Stimulated activated naive CD8-positive, alpha-beta T cell treated with anti-CD3 and anti-CD28 coated beads, Interleukin-15, amount 100 ng/mL, for 72 hours (primary cell): ENCODE data around the gene RMRP.
"Not testable (repeated sequence)": the region's sequence is repeated elsewhere in the genome, so short reads cannot be mapped to it uniquely, and the experiment has no call there.

Experiments
- ATAC-seq: fragments of 150-1000 bp; cut with Tn5 transposase; 2 replicates; pipeline ENCODE4 v1.10.0; 2021; ENCODE audit warnings: mild to moderate bottlenecking, moderate library complexity
- DNase-seq, 2 donors: peaks; one replicate each; pipeline ENCODE4 v3.0.0; 2021 to 2022
- H3K27ac Mint-ChIP-seq, 2 donors: one replicate each; pipeline ENCODE4 v1.8.0; 2022; ENCODE audit warnings: mild to moderate bottlenecking in 2 of 2, mixed read lengths in 2 of 2, moderate library complexity in 2 of 2
- H3K27me3 Mint-ChIP-seq: one replicate; pipeline ENCODE4 v1.8.0; 2022; ENCODE audit warnings: mixed read lengths
- H3K4me1 Mint-ChIP-seq: one replicate; pipeline ENCODE4 v1.8.0; 2022; ENCODE audit warnings: mild to moderate bottlenecking, mixed read lengths
- H3K4me3 Mint-ChIP-seq, 2 donors: one replicate each; pipeline ENCODE4 v1.8.0; 2022; ENCODE audit warnings: mild to moderate bottlenecking in 2 of 2, mixed read lengths in 2 of 2, moderate library complexity in 1 of 2
- H3K9me3 Mint-ChIP-seq, 2 donors: one replicate each; pipeline ENCODE4 v1.8.0; 2022; ENCODE audit warnings: mixed read lengths in 2 of 2

The RMRP gene

DNA sequence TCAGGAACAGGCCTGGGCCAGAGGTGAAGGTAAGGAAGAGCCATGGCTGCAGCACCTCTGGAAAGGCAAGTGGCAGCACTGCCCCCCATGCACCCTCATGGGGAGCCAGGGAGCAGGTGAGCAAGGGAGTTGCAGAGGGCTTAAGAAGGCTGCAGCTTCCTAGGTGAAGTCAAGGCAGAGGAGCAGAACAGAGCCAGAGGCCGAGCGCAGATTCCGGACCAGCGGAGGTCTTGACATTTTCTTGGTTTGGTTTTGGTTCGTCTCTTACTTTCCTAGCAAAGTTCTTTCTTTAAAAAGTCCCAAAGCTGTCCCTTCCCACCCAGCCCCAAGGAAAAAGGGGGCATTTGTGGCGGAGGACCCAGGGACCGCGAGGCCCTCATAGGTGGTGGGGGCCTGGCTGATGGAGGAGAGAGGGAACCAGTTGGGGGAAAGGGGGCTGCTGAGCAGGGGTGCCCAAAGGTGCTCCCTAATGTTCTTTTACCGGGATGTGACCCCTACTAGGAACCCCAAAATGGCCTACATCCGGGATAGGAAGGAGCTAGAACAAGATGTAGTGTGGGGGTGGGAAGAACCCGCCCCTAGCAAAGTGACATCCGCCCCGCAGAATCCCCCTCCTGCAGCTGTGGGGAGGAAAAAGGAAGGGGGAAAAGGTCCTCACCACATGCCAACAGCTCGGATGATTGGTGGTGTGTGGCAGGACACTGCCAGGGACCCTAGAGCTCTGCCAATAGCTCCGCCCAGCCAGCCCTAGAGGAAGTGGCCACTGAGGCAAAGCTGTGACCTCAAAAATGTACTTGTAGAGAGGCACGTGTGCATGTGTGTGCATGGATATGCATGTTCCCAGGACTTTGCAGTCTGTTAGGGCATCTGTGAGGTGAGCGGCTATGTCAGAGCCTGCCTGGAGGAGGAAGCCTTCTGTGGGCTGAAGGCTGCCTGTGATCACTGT lies 38.7 kb downstream of the RMRP start:
- peak; percentile 45 to 80 for DNase-seq
- peak overlapping the region; percentile 92 to 95 for H3K4me3 Mint-ChIP-seq
- ATAC-seq, result peak; percentile 81

GRCh38 chr9:35618325-35618727 lies 39.5 kb downstream of the RMRP start, which contains the start of gene CD72:
Gene CD72 (minus strand): TSS chr9:35618413. CDS start chr9:35618303, 110 bp downstream.
- peak within 1 kb of the TSS; percentile 92 to 95 for H3K4me3 Mint-ChIP-seq
- ATAC-seq (no peak), DNase-seq (no peak)
- peak within 1 kb of the TSS; percentile 93 to 94 for H3K27ac Mint-ChIP-seq
- H3K4me1 Mint-ChIP-seq, result peaks cover 66% of the 10 kb centered on the region
- no peaks in the 10 kb centered on the region for H3K27me3 Mint-ChIP-seq
- H3K9me3 Mint-ChIP-seq, result no peaks in the 10 kb centered on the region

More for the DNA sequence above, 38.7 kb downstream of the RMRP start:
- Mint-ChIP-seq H3K27ac (peak overlapping the region; percentile 89 to 93), H3K9me3 (no peaks in the 10 kb centered on the region), H3K4me1 (peaks cover 66% of the 10 kb centered on the region), H3K27me3 (no peaks in the 10 kb centered on the region)

DNA sequence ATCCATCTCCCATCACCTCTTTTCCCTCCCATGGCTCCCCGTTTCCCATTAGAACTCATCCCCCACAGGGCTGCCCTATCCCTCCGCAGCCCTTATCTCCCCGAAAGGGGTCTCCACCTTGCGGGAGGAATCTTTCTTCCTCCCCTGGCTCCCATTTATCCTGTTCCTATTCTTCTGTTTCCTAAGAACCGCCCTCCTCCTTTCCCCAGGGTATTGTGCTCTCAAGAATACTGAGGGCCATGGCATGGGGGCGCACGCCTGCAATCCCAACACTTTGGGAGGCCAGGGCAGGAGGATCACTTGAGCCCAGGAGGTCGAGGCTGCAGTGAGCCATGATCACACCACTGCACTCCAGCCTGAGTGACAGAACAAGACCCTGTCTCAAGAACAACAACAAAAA lies 40.3 kb downstream of the RMRP start:
- no peak for ATAC-seq
- Mint-ChIP-seq H3K4me3 (peak overlapping the region; percentile 92 to 95), H3K9me3 (no peaks in the 10 kb centered on the region), H3K27me3 (no peaks in the 10 kb centered on the region), H3K27ac (peak overlapping the region; percentile 93 to 94), H3K4me1 (peaks cover 66% of the 10 kb centered on the region)
- DNase-seq, result no peak

DNA sequence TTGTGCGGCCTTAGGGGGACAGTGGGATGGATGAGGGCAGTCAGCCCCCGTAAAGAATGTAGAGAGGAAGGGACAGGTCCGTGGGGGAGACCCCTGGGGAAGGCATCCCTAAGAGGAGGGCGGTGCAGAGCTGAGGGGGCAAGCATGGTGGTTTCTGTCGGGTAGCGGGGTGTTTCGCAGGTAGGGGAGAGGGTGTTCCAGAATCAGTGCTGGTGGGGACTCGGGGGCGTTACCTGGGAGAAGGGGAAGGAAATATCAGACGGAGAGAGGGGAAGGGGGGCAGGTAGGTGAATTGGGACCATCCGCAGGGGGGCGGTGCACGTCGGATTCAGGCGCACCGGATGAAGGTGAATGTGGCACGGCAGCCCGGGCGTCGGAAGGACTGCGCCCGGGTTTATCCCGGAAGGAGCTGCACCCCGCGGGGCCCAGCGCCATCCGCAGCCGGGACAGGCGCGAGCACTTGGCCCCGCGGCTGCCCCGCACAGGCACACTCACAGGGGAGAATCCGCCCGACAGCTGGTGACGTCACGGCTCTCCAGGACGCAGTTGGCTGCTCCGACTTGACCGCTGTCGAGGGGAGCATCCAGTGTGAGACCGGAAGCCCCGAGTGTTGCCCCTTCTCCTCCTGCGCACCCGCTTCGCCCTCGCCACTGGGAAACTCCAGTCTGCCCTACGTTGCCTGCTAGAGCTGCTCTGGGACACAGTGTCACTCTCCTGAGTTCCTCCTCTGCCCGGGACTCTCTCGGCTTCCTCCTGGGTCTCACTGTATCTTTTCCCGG lies 40.9 kb downstream of the RMRP start:
- peak; percentile 73 for ATAC-seq
- no peaks in the 10 kb centered on the region for H3K9me3 Mint-ChIP-seq
- no peaks in the 10 kb centered on the region for H3K27me3 Mint-ChIP-seq
- peak overlapping the region; percentile 92 to 95 for H3K4me3 Mint-ChIP-seq
- peak; percentile 62 to 82 for DNase-seq
- H3K4me1 Mint-ChIP-seq, result peaks cover 64% of the 10 kb centered on the region
- H3K27ac Mint-ChIP-seq, result peak overlapping the region; percentile 93 to 94

GRCh38 chr9:35615981-35616680 lies 41.7 kb downstream of the RMRP start:
- no peak for ATAC-seq
- peak overlapping the region; percentile 51 to 79 for H3K27ac Mint-ChIP-seq
- no peaks in the 10 kb centered on the region for H3K27me3 Mint-ChIP-seq
- H3K4me3 Mint-ChIP-seq, result peak overlapping the region; percentile 92 to 95
- H3K4me1 Mint-ChIP-seq, result peaks cover 61% of the 10 kb centered on the region
- no peaks in the 10 kb centered on the region for H3K9me3 Mint-ChIP-seq
- no peak for DNase-seq

DNA sequence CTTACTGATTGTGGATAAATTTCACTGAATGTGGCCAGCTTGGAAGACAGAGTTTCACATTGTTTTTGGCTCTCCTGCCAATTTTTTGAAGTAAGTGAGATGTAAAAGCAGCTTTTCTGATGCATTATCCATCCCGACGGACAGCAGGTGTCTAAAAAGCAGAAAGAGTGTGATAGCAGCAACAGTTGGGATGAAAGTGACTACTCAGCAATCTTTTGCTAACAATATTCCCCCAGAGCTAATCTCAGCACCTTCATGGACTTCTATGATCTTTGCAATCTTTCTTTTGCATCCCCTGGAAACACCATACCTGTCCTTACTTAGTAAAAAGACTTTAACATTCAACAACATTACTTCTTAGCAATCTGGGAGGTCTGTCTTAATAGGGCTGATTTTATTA lies 45.0 kb downstream of the RMRP start:
- Mint-ChIP-seq H3K27me3 (no peaks in the 10 kb centered on the region), H3K9me3 (no peaks in the 10 kb centered on the region), H3K27ac (no peak overlapping the region), H3K4me1 (peaks cover 33% of the 10 kb centered on the region), H3K4me3 (no peak overlapping the region)
- DNase-seq (no peak), ATAC-seq (no peak)

- DNase-seq, H3K27me3 Mint-ChIP-seq, H3K27ac Mint-ChIP-seq: not testable (repeated sequence)
Measured at GRCh38 chr9:35612066-35612465, 45.8 kb downstream of the RMRP start.

GRCh38 chr9:35611230-35611797 lies 46.5 kb downstream of the RMRP start:
- Mint-ChIP-seq H3K4me1 (peaks cover 33% of the 10 kb centered on the region), H3K27ac (no peak overlapping the region), H3K9me3 (no peaks in the 10 kb centered on the region), H3K4me3 (no peak overlapping the region), H3K27me3 (no peaks in the 10 kb centered on the region)
- DNase-seq (peak; percentile 45 to 54), ATAC-seq (peak; percentile 86)

More at GRCh38 chr9:35612066-35612465, 45.8 kb downstream of the RMRP start:
- ATAC-seq, H3K4me3 Mint-ChIP-seq, H3K9me3 Mint-ChIP-seq: not testable (repeated sequence)
- H3K4me1 Mint-ChIP-seq, result peaks cover 33% of the 10 kb centered on the region

GRCh38 chr9:35609820-35610163 lies 48.0 kb downstream of the RMRP start:
- Mint-ChIP-seq H3K4me1 (peaks cover 31% of the 10 kb centered on the region), H3K4me3 (no peak overlapping the region), H3K27ac (no peak overlapping the region), H3K27me3 (no peaks in the 10 kb centered on the region), H3K9me3 (no peaks in the 10 kb centered on the region)
- ATAC-seq (no peak), DNase-seq (no peak)

GRCh38 chr9:35609001-35609819 lies 48.6 kb downstream of the RMRP start:
- Mint-ChIP-seq H3K4me3 (no peak overlapping the region), H3K9me3 (no peaks in the 10 kb centered on the region), H3K27me3 (no peaks in the 10 kb centered on the region), H3K27ac (peak overlapping the region in 1 of 2 donors; percentile 57), H3K4me1 (peaks cover 35% of the 10 kb centered on the region)
- no peak for DNase-seq
- no peak for ATAC-seq

DNA sequence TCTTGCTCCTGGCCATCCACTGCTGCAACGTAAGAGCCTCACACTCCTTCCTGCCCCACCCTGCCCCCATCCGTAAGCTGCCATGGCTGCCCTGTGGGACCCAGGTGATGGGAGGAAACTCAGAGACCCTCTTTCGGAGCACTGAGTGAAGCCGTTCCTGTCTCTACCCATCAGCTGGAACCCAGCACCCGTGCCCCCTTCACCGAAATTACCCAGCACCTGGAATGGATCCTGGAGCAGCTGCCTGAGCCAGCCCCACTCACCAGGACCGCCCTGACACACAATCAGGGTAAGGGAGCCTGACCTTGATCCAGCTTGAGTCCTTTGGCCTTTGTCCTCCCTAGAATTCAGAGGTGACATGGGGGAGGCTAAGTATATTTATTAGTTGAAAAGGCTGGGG lies 49.6 kb downstream of the RMRP start:
- Mint-ChIP-seq H3K27me3 (no peaks in the 10 kb centered on the region), H3K9me3 (no peaks in the 10 kb centered on the region), H3K4me1 (peaks cover 45% of the 10 kb centered on the region), H3K4me3 (no peak overlapping the region), H3K27ac (no peak overlapping the region)
- no peak for ATAC-seq
- no peak for DNase-seq
